Naive B cell (primary cell): ENCODE data around the gene RLBP1. TPM values are rescaled to one million over a fixed set of nuclear protein-coding genes. Genes with fewer than 3 reads are reported as not detected.
A peak's percentile ranks its signal among the peaks of the same experiment; 100 is the strongest.
"Not testable (repeated sequence)": the region's sequence is repeated elsewhere in the genome, so short reads cannot be mapped to it uniquely, and the experiment has no call there.

Experiments used
- ATAC-seq, 2 donors: fragments of 150-1000 bp; cut with Tn5 transposase; 2 replicates each; pipeline ENCODE4 v1.10.0; 2021; ENCODE audit warnings: low read depth in 2 of 2, mild to moderate bottlenecking in 2 of 2, moderate library complexity in 2 of 2
- DNase-seq: peaks from one replicate; pipeline ENCODE4 v3.0.0; 2022
- H3K27ac Mint-ChIP-seq, 6 donors: one replicate each; pipeline ENCODE4 v1.8.0; 2020 to 2022; ENCODE audit warnings: mild to moderate bottlenecking in 6 of 6, mixed read lengths in 6 of 6, moderate library complexity in 5 of 6, inconsistent platforms in 2 of 6
- H3K27me3 Mint-ChIP-seq, 3 donors: one replicate each; pipeline ENCODE4 v1.8.0; 2021 to 2022; ENCODE audit warnings: mixed read lengths in 3 of 3, mild to moderate bottlenecking in 1 of 3
- H3K36me3 Mint-ChIP-seq, 2 donors: one replicate each; pipeline ENCODE4 v1.8.0; 2020 to 2022; ENCODE audit warnings: mixed read lengths in 2 of 2, inconsistent platforms in 1 of 2, mild to moderate bottlenecking in 1 of 2
- H3K4me1 Mint-ChIP-seq, 3 donors: one replicate each; pipeline ENCODE4 v1.8.0; 2020 to 2022; ENCODE audit warnings: mixed read lengths in 3 of 3, inconsistent platforms in 1 of 3, mild to moderate bottlenecking in 1 of 3, moderate library complexity in 1 of 3
- H3K4me3 Mint-ChIP-seq, 8 donors: one replicate each; pipeline ENCODE4 v1.8.0; 2020 to 2022; ENCODE audit warnings: mild to moderate bottlenecking in 8 of 8, mixed read lengths in 8 of 8, moderate library complexity in 8 of 8, inconsistent platforms in 2 of 8
- H3K9me3 Mint-ChIP-seq, 7 donors: one replicate each; pipeline ENCODE4 v1.8.0; 2020 to 2022; ENCODE audit warnings: mixed read lengths in 7 of 7, mild to moderate bottlenecking in 5 of 7, inconsistent platforms in 2 of 7, moderate library complexity in 1 of 7
- polyA plus RNA-seq, 6 donors: library from polyadenylated mRNA; unstranded; fragments of 300-500 nt; fragmentation: Illumina TruSeq; gene quantifications; one replicate each; pipeline ENCODE4 v1.2.3, GENCODE V29; 2021; ENCODE audit warnings: low read depth in 6 of 6

Gene RLBP1
- not detected for polyA plus RNA-seq

- no peaks in the 10 kb centered on the region for H3K4me1 Mint-ChIP-seq
- no peak for DNase-seq
- peak within 1 kb of the TSS in 1 of 6 donors; percentile 44 for H3K27ac Mint-ChIP-seq
- no peaks in the 10 kb centered on the region for H3K36me3 Mint-ChIP-seq
- no peak for ATAC-seq
- no peaks in the 10 kb centered on the region for H3K9me3 Mint-ChIP-seq
- no peak within 1 kb of the TSS for H3K4me3 Mint-ChIP-seq
- peaks cover 0 to 25% (median 22%) of the 10 kb centered on the region in 3 donors for H3K27me3 Mint-ChIP-seq
Measured at GRCh38 chr15:89221543-89221942, at the start of gene RLBP1. Gene RLBP1 (minus strand): TSS chr15:89221579. CDS start chr15:89218975, 2,604 bp downstream.

GRCh38 chr15:89250142-89250541, 28.8 kb upstream of the RLBP1 start:
- H3K4me1 Mint-ChIP-seq, H3K4me3 Mint-ChIP-seq, H3K27me3 Mint-ChIP-seq, H3K27ac Mint-ChIP-seq, H3K9me3 Mint-ChIP-seq, H3K36me3 Mint-ChIP-seq, DNase-seq, ATAC-seq: not testable (repeated sequence)

GRCh38 chr15:89248584-89248983, 27.2 kb upstream of the RLBP1 start:
- H3K9me3 Mint-ChIP-seq, result no peaks in the 10 kb centered on the region
- no peak for DNase-seq
- H3K4me3 Mint-ChIP-seq, result no peak overlapping the region
- H3K4me1 Mint-ChIP-seq, result peaks cover 16 to 22% (median 20%) of the 10 kb centered on the region in 3 donors
- no peaks in the 10 kb centered on the region for H3K36me3 Mint-ChIP-seq
- no peak overlapping the region for H3K27ac Mint-ChIP-seq
- no peaks in the 10 kb centered on the region for H3K27me3 Mint-ChIP-seq
- no peak for ATAC-seq

GRCh38 chr15:89247446-89247845, 26.1 kb upstream of the RLBP1 start:
- no peaks in the 10 kb centered on the region for H3K27me3 Mint-ChIP-seq
- H3K36me3 Mint-ChIP-seq, result no peaks in the 10 kb centered on the region
- DNase-seq (no peak), ATAC-seq (no peak)
- H3K4me3 Mint-ChIP-seq, result no peak overlapping the region
- no peaks in the 10 kb centered on the region for H3K9me3 Mint-ChIP-seq
- no peak overlapping the region for H3K27ac Mint-ChIP-seq
- peaks cover 16 to 30% (median 30%) of the 10 kb centered on the region in 3 donors for H3K4me1 Mint-ChIP-seq

- no peaks in the 10 kb centered on the region for H3K36me3 Mint-ChIP-seq
- no peaks in the 10 kb centered on the region for H3K27me3 Mint-ChIP-seq
- H3K27ac Mint-ChIP-seq, result peak overlapping the region in 4 of 6 donors; percentile 37 to 94 (median 70)
- peak overlapping the region; percentile 85 to 98 (median 96) for H3K4me3 Mint-ChIP-seq
- DNase-seq (no peak), ATAC-seq (no peak)
- peaks cover 16 to 30% (median 30%) of the 10 kb centered on the region in 3 donors for H3K4me1 Mint-ChIP-seq
- no peaks in the 10 kb centered on the region for H3K9me3 Mint-ChIP-seq
Measured at GRCh38 chr15:89244574-89244903, 23.2 kb upstream of the RLBP1 start.

GRCh38 chr15:89243691-89244573, 22.6 kb upstream of the RLBP1 start, which contains the start of gene FANCI:
Gene FANCI (plus strand): TSS chr15:89243979. CDS start chr15:89247648, 3,669 bp downstream.
- Mint-ChIP-seq H3K9me3 (no peaks in the 10 kb centered on the region), H3K36me3 (no peaks in the 10 kb centered on the region), H3K27me3 (no peaks in the 10 kb centered on the region), H3K4me1 (peaks cover 16 to 30% (median 30%) of the 10 kb centered on the region in 3 donors), H3K4me3 (peak within 1 kb of the TSS; percentile 85 to 98 (median 96)), H3K27ac (peak within 1 kb of the TSS; percentile 37 to 94 (median 87))
- DNase-seq (peak; percentile 88), ATAC-seq (peak; percentile 95 to 96)

- Mint-ChIP-seq H3K27me3 (no peaks in the 10 kb centered on the region), H3K4me1 (peaks cover 16 to 30% (median 30%) of the 10 kb centered on the region in 3 donors), H3K4me3 (peak overlapping the region; percentile 85 to 98 (median 96)), H3K36me3 (no peaks in the 10 kb centered on the region), H3K9me3 (no peaks in the 10 kb centered on the region), H3K27ac (peak overlapping the region in 4 of 6 donors; percentile 37 to 94 (median 56))
- DNase-seq (no peak), ATAC-seq (peak in 1 of 2 donors; percentile 1)
Measured at GRCh38 chr15:89243046-89243690, 21.8 kb upstream of the RLBP1 start.

- Mint-ChIP-seq H3K4me1 (peaks cover 9 to 24% (median 22%) of the 10 kb centered on the region in 3 donors), H3K4me3 (peak overlapping the region in 1 of 8 donors; percentile 7), H3K27me3 (peaks cover 4 to 10% (median 10%) of the 10 kb centered on the region in 3 donors)
- not testable (repeated sequence) for H3K27ac Mint-ChIP-seq, H3K36me3 Mint-ChIP-seq, ATAC-seq, H3K9me3 Mint-ChIP-seq, DNase-seq
Measured at GRCh38 chr15:89239883-89240810, 18.8 kb upstream of the RLBP1 start.

- Mint-ChIP-seq H3K27me3 (peaks cover 13 to 62% (median 44%) of the 10 kb centered on the region in 3 donors), H3K4me1 (no peaks in the 10 kb centered on the region), H3K36me3 (no peaks in the 10 kb centered on the region), H3K4me3 (no peak overlapping the region), H3K9me3 (no peaks in the 10 kb centered on the region), H3K27ac (peak overlapping the region in 1 of 6 donors; percentile 0)
- ATAC-seq, result no peak
- DNase-seq, result no peak
Measured at GRCh38 chr15:89231832-89232231, 10.5 kb upstream of the RLBP1 start.

GRCh38 chr15:89230277-89230676, 8.9 kb upstream of the RLBP1 start:
- ATAC-seq, result no peak
- Mint-ChIP-seq H3K27ac (peak overlapping the region in 1 of 6 donors; percentile 42), H3K4me3 (no peak overlapping the region), H3K9me3 (no peaks in the 10 kb centered on the region), H3K27me3 (peaks cover 10 to 53% (median 35%) of the 10 kb centered on the region in 3 donors), H3K4me1 (no peaks in the 10 kb centered on the region), H3K36me3 (no peaks in the 10 kb centered on the region)
- DNase-seq, result no peak

GRCh38 chr15:89227425-89227824, 6.0 kb upstream of the RLBP1 start:
- Mint-ChIP-seq H3K4me1 (no peaks in the 10 kb centered on the region), H3K36me3 (no peaks in the 10 kb centered on the region), H3K9me3 (no peaks in the 10 kb centered on the region), H3K27me3 (peaks cover 9 to 53% (median 32%) of the 10 kb centered on the region in 3 donors), H3K27ac (no peak overlapping the region), H3K4me3 (no peak overlapping the region)
- ATAC-seq, result no peak
- DNase-seq, result no peak

GRCh38 chr15:89226359-89227221, 5.2 kb upstream of the RLBP1 start:
- Mint-ChIP-seq H3K36me3 (no peaks in the 10 kb centered on the region), H3K4me3 (no peak overlapping the region), H3K4me1 (no peaks in the 10 kb centered on the region), H3K27me3 (peaks cover 5 to 49% (median 31%) of the 10 kb centered on the region in 3 donors), H3K27ac (no peak overlapping the region), H3K9me3 (no peaks in the 10 kb centered on the region)
- no peak for ATAC-seq
- DNase-seq, result no peak
